Stomach (tissue), 9 donors: ENCODE measurements around the gene RGS3. TPM values are rescaled to one million over a fixed set of nuclear protein-coding genes. Genes with fewer than 3 reads are reported as not detected.
A peak's percentile ranks its signal among the peaks of the same experiment; 100 is the strongest.

Experiments
- DNase-seq, 2 donors: peaks; one replicate each; pipeline versions ENCODE4 v3.0.0 to v3.0.0-alpha.2; 2013 to 2019
- H3K27ac ChIP-seq, 5 donors: fragments of 200-600 bp in 4 of 5; sonication (generic) in 4 of 5; one replicate each; pipeline ENCODE4 v1.5.1; 2013 to 2019; ENCODE audit warnings: mild to moderate bottlenecking in 1 of 5, moderate library complexity in 1 of 5
- H3K27me3 ChIP-seq, 3 donors: fragments of 200-600 bp; sonication (generic); one replicate each; pipeline ENCODE4 v1.5.1; 2017 to 2019; ENCODE audit warnings: mixed run types in 1 of 3
- H3K36me3 ChIP-seq, 4 donors: fragments of 200-600 bp; sonication (generic); 1 replicate in 3 of 4; 2 replicates in 1 of 4; pipeline ENCODE4 v1.5.1; 2016 to 2019
- H3K4me1 ChIP-seq, 4 donors: fragments of 200-600 bp; sonication (generic); one replicate each; pipeline ENCODE4 v1.5.1; 2016 to 2019
- H3K4me3 ChIP-seq, 4 donors: fragments of 200-600 bp; sonication (generic) in 3 of 4; one replicate each; pipeline ENCODE4 v1.5.1; 2016 to 2019; ENCODE audit warnings: mild to moderate bottlenecking in 1 of 4
- H3K9me3 ChIP-seq, 4 donors: fragments of 200-600 bp; sonication (generic); one replicate each; pipeline ENCODE4 v1.5.1; 2016 to 2019
- EP300 ChIP-seq: sonication (generic); formaldehyde crosslinking; IDR thresholded peaks from one replicate; pipeline ENCODE4 v1.6.1; 2017; ENCODE audit warnings: antibody characterized with exemption
- POLR2A ChIP-seq, 4 donors: fragments of 450-650 bp; IDR thresholded peaks; one replicate each; pipeline ENCODE4 v1.6.1; 2016; ENCODE audit warnings: antibody characterized with exemption in 4 of 4, control low read depth in 2 of 4, mild to moderate bottlenecking in 1 of 4, moderate library complexity in 1 of 4
- POLR2AphosphoS5 ChIP-seq, 3 donors: sonication (generic); formaldehyde crosslinking; IDR thresholded peaks; one replicate each; pipeline ENCODE4 v1.6.1; 2016; ENCODE audit warnings: antibody characterized with exemption in 3 of 3
- WGBS, 5 donors: extraction: QIAGEN DNeasy Blood & Tissue Kit in 3 of 5; methylation state at CpG; one replicate each; pipeline versions ENCODE4 v1.1.5 to v1.1.7; 2013 to 2018; 5-methylcytosine and 5-hydroxymethylcytosine counted together
- intact Hi-C: fragments of 100-400 bp; cut with DNase I; formaldehyde crosslinking; loops from one replicate; pipeline ENCODE4 v1.15.1; 2023; ENCODE audit warnings: low total_unique reads
- polyA plus RNA-seq, 3 donors: library from polyadenylated mRNA; stranded (reverse); fragments of 200-250 nt; gene quantifications; one replicate each; pipeline ENCODE4 v1.2.3, GENCODE V29; 2013
- total RNA-seq, 5 donors: library from RNA; depleted of rRNA; stranded (reverse); fragments of >200 nt; gene quantifications; one replicate each; pipeline versions ENCODE4 v1.1.0 to v1.2.3, GENCODE V29; 2014 to 2016
- TF ChIP-seq, protein P1 (sequence below), 7 experiments: fragments of 450-650 bp in 4 of 7; fragments of 200-600 bp in 3 of 7; sonication (generic) in 3 of 7; IDR thresholded peaks; one replicate each; pipeline ENCODE4 v1.5.1; 2016 to 2019; ENCODE audit warnings: antibody characterized with exemption in 7 of 7, control low read depth in 2 of 7, mild to moderate bottlenecking in 1 of 7
- donor health status: healthy with polysubstance abuse.
- donor health status: Bipolar disorder and iron deficiency.
- donor health status: healthy.

RGS3 gene
- total and polyA plus RNA-seq, 8 donors: 26.6 to 71.4 (median 35.7) TPM

DNA sequence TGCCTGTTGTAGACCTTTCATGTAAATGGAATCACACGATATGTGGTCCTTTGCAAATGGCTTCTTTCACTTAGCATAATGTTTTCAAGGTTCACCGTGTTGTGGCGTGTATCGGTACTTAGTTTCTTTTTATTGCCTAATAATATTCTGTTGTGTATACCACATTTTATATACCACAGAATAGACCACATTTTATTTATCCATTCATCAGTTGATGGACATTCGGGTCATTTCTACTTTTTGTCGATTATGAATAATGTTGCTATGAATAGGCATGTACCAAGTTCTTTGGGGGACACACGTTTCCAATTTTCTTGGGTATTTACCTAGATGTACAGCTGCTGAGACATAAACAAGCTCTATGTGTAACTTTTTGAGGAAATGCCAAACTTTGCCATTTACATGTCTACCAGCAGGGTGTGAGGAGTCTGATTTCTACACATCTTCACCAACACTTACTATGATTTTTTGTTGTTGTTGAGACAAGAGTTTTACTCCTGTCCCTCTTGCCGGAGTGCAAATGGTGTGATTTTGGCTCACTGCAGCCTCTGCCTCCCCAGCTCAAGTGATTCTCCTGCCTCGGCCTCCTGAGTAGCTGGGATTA lies 144.7 kb downstream of the RGS3 start:
- H3K36me3 ChIP-seq: no peaks in the 10 kb centered on the region
- H3K27ac ChIP-seq: no peak overlapping the region
- TF ChIP-seq EP300 (no peak), POLR2A (IDR thresholded peaks at IDR 0.05) (no peak), POLR2AphosphoS5 (IDR thresholded peaks at IDR 0.05) (no peak)
- TF ChIP-seq, protein P1, sequence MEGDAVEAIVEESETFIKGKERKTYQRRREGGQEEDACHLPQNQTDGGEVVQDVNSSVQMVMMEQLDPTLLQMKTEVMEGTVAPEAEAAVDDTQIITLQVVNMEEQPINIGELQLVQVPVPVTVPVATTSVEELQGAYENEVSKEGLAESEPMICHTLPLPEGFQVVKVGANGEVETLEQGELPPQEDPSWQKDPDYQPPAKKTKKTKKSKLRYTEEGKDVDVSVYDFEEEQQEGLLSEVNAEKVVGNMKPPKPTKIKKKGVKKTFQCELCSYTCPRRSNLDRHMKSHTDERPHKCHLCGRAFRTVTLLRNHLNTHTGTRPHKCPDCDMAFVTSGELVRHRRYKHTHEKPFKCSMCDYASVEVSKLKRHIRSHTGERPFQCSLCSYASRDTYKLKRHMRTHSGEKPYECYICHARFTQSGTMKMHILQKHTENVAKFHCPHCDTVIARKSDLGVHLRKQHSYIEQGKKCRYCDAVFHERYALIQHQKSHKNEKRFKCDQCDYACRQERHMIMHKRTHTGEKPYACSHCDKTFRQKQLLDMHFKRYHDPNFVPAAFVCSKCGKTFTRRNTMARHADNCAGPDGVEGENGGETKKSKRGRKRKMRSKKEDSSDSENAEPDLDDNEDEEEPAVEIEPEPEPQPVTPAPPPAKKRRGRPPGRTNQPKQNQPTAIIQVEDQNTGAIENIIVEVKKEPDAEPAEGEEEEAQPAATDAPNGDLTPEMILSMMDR (IDR thresholded peaks at IDR 0.05): no peak
- no peak overlapping the region for H3K4me3 ChIP-seq
- no peaks in the 10 kb centered on the region for H3K27me3 ChIP-seq
- intact Hi-C loops: no loop called here
- 94 to 96% (median 96%) methylated on average over 9 of the region's 9 CpGs for WGBS, 5 donors
- DNase-seq: no peak
- peaks cover 16 to 22% (median 21%) of the 10 kb centered on the region in 4 donors for H3K4me1 ChIP-seq
- H3K9me3 ChIP-seq: no peaks in the 10 kb centered on the region

DNA sequence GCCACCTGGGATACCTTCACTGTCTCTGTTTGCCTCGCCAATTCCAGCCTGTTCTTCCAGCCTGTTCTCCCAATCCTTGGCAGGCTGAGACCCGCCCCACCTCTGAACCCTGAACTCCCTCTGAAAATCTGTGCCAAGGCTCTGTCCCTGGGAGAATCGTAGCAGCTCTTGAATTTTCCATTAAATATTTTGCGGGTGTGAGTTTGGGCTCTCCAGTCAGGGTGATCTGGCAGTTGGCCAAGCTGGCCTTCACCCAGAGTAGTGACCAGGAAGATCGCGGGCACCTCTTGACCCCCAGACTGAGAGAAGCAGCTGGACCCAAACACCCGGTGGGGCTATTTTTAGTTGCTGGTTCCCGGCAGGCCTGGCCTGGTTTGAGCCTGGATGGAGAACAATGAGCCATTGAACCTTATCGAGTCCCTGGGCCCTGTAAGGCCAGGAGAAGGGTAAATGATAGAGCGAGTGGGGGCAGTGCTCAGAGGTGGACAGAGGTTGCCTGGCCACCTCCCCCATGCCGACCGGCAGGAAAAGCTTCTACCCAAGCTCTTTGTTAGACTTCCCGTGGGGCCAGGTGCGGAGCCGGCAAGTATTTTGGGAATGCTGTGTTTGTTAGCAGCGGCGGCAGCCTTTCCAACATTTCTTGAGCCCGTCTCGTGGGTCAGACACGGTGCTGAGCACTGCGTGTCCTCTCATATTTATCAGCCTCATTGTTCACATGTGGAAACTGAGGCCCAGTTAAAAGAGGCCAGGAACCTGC lies 146.2 kb downstream of the RGS3 start:
- H3K27me3 ChIP-seq: no peaks in the 10 kb centered on the region
- no peaks in the 10 kb centered on the region for H3K9me3 ChIP-seq
- intact Hi-C loops: no loop called here
- peak; percentile 88 to 97 for DNase-seq
- no peaks in the 10 kb centered on the region for H3K36me3 ChIP-seq
- H3K4me1 ChIP-seq: peaks cover 19 to 27% (median 26%) of the 10 kb centered on the region in 4 donors
- no peak overlapping the region for H3K4me3 ChIP-seq
- TF ChIP-seq POLR2AphosphoS5 (IDR thresholded peaks at IDR 0.05): peak in 2 of 3 donors; percentile 55 to 77
- TF ChIP-seq, protein P1 (IDR thresholded peaks at IDR 0.05): no peak
- peak overlapping the region; percentile 70 to 90 (median 80) for H3K27ac ChIP-seq
- 26 to 40% (median 29%) methylated on average over 21 of the region's 21 CpGs for WGBS, 5 donors

DNA sequence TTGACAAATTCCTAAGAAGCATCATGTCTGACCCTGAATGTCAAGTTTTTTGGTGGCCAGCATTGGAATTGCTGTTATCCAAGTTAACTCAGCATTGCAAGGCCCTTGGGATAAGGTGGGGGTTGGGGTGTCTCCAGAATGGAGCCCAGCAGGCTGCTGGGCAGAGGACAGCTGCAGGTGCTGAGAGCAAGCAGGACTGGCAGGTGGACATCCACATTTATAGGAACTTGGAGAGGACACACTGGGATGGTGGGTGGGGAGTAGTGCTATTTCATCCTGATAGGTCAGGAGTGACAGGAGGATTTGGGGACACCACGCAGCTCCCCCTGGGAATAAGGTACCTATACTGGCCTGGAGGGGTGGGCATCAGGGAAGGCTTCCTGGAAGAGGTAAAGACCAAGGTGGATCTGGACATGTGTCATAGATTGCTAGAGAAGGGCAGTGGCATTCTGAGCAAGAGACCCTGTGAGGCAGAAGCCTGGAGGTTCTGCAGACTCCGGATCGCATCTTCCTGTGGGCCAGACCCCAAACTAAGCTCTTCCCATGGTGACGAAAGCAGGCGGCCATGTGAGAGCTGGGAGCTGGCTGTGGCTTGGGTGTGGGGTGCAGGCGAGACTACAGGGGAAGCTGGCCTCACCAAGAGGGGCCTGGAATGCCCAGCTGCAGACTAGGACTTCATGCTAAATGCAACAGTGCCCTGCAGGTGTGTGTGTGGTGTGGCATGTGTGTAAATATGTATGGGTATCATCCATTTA lies 148.1 kb downstream of the RGS3 start:
- DNase-seq: no peak
- no peaks in the 10 kb centered on the region for H3K36me3 ChIP-seq
- intact Hi-C loops: no loop called here
- no peak overlapping the region for H3K27ac ChIP-seq
- H3K4me1 ChIP-seq: peaks cover 34 to 46% (median 40%) of the 10 kb centered on the region in 4 donors
- TF ChIP-seq POLR2A (IDR thresholded peaks at IDR 0.05) (no peak), EP300 (no peak), POLR2AphosphoS5 (IDR thresholded peaks at IDR 0.05) (no peak)
- TF ChIP-seq, protein P1 (IDR thresholded peaks at IDR 0.05): no peak
- WGBS, 5 donors: 84 to 96% (median 93%) methylated on average over 6 of the region's 6 CpGs
- H3K27me3 ChIP-seq: no peaks in the 10 kb centered on the region
- no peaks in the 10 kb centered on the region for H3K9me3 ChIP-seq
- no peak overlapping the region for H3K4me3 ChIP-seq

DNA sequence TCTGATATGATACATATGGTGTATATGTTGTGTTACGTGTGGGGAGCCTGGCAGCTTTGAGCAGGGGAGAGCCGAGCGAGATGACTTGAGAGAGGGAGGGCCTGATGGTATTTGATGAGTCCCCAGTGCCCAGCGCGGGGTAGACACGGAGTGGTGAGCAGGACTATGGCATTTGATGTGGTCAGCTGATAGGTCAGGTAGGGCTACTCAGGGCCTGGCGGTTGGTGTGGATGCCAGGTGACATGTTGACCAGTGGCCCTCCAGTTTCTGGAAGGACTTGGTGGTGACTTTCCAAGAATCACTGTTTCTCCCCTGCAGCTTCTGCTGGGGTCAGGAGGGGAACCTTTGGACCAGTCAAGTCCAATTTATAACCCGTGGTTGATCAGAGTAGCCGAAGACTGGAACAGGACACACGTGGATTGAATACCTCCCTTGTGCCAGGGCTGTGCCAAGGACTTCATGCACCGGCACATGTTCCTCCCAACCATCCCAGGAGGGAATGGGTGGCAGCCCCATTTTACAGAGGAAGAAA lies 148.8 kb downstream of the RGS3 start:
- Histone ChIP-seq H3K27ac (no peak overlapping the region), H3K4me1 (peaks cover 34 to 51% (median 43%) of the 10 kb centered on the region in 4 donors), H3K9me3 (no peaks in the 10 kb centered on the region), H3K27me3 (no peaks in the 10 kb centered on the region), H3K4me3 (no peak overlapping the region), H3K36me3 (no peaks in the 10 kb centered on the region)
- 80 to 89% (median 81%) methylated on average over 11 of the region's 11 CpGs for WGBS, 5 donors
- intact Hi-C loops: no loop called here
- TF ChIP-seq POLR2A (IDR thresholded peaks at IDR 0.05): no peak
- TF ChIP-seq, protein P1 (IDR thresholded peaks at IDR 0.05): no peak
- no peak for TF ChIP-seq POLR2AphosphoS5 (IDR thresholded peaks at IDR 0.05)
- no peak for TF ChIP-seq EP300
- DNase-seq: no peak
